ENCODE data around the gene CDCP1.

DNA sequence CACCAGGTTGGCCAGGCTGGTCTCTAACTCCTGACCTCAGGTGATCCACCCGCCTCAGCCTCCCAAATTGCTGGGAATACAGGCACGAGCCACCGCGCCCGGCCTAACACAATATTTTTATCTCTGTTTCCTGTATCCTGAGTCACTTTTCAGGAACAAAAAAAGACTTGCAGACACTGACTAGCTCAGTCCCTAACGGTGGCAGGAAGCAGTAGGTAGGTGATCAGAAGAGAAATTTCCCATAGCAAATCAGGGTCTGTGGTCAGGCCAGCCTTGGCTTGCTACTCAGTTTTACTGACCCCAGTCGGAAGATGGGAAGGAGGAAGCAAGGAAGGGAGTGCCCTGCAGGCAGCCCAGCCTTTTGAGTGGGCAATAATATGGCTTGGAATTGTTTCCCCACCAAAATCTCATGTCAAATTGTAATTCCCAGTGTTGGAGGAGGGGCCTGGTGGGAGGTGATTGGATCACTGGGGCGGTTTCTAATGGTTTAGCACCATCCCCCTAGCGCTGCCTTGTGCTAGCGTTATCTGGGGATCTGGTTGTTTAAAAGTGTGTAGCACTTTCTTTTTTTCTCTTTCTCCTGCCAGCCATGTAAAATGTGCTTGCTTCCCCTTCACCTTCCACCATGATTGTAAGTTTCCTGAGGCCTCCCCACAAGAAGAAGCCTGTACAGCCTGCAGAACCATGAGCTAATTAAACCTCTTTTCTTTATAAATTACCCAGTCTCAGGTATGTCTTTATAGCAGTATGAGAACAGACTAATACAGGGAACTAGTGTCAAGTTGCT, 19.5 kb upstream of the CDCP1 start:
- TF ChIP-seq GATA2 (IDR thresholded peaks at IDR 0.05; ENCODE audit: low read depth, low read length) (no peak), GATA3 (IDR thresholded peaks at IDR 0.05; ENCODE audit: low read depth, low read length) (no peak)

All from SH-SY5Y (cell line).